ENCODE results near the gene MYEF2.

MYEF2 gene

GRCh38 chr15:48177766-48178647 lies at the start of gene MYEF2:
TSS of gene MYEF2 (minus strand) at chr15:48178295. CDS start at chr15:48178237, 58 bp downstream.
- FAIRE-seq = no peak

GRCh38 chr15:48225771-48226170 lies 47.7 kb upstream of the MYEF2 start:
- FAIRE-seq = no peak

GRCh38 chr15:48222627-48223026 lies 44.5 kb upstream of the MYEF2 start:
- FAIRE-seq = no peak

GRCh38 chr15:48221885-48222284 lies 43.8 kb upstream of the MYEF2 start:
- FAIRE-seq = no peak

- peak; percentile 11 for FAIRE-seq
Measured at GRCh38 chr15:48221261-48221660, 43.2 kb upstream of the MYEF2 start.

- FAIRE-seq = no peak
Measured at GRCh38 chr15:48205981-48206380, 27.9 kb upstream of the MYEF2 start, which contains the start of gene SLC12A1. TSS of gene SLC12A1 (plus strand) at chr15:48206302. CDS start at chr15:48207720, 1,418 bp downstream.

GRCh38 chr15:48202068-48202467 lies 24.0 kb upstream of the MYEF2 start:
- no peak for FAIRE-seq

- no peak for FAIRE-seq
Measured at GRCh38 chr15:48191574-48192225, 13.6 kb upstream of the MYEF2 start, which contains the start of gene CTXN2. TSS of gene CTXN2 (plus strand) at chr15:48191665. CDS start at chr15:48201301, 9,636 bp downstream.

- FAIRE-seq = no peak
Measured at GRCh38 chr15:48190932-48191573, 13.0 kb upstream of the MYEF2 start.

GRCh38 chr15:48186271-48186670 lies 8.2 kb upstream of the MYEF2 start:
- no peak for FAIRE-seq

GRCh38 chr15:48185529-48185928 lies 7.4 kb upstream of the MYEF2 start:
- no peak for FAIRE-seq

- no peak for FAIRE-seq
Measured at GRCh38 chr15:48182749-48183148, 4.7 kb upstream of the MYEF2 start.

GRCh38 chr15:48178648-48178931 lies 495 bp upstream of the MYEF2 start:
- FAIRE-seq = no peak

- no peak for FAIRE-seq
Measured at GRCh38 chr15:48177383-48177765, 721 bp downstream of the MYEF2 start.

GRCh38 chr15:48176957-48177356 lies 1.1 kb downstream of the MYEF2 start:
- FAIRE-seq = no peak

GRCh38 chr15:48176112-48176511 lies 2.0 kb downstream of the MYEF2 start:
- FAIRE-seq = no peak

GRCh38 chr15:48175126-48175525 lies 3.0 kb downstream of the MYEF2 start:
- FAIRE-seq = no peak

GRCh38 chr15:48170981-48171380 lies 7.1 kb downstream of the MYEF2 start:
- FAIRE-seq = no peak

GRCh38 chr15:48168616-48169015 lies 9.5 kb downstream of the MYEF2 start:
- FAIRE-seq = no peak

GRCh38 chr15:48153526-48153925 lies 24.6 kb downstream of the MYEF2 start:
- FAIRE-seq = no peak

- FAIRE-seq = no peak
Measured at GRCh38 chr15:48149858-48150257, 28.2 kb downstream of the MYEF2 start.

GRCh38 chr15:48147358-48147757 lies 30.7 kb downstream of the MYEF2 start:
- FAIRE-seq = no peak

- no peak for FAIRE-seq
Measured at GRCh38 chr15:48145923-48146322, 32.2 kb downstream of the MYEF2 start.

GRCh38 chr15:48144889-48145288 lies 33.2 kb downstream of the MYEF2 start:
- no peak for FAIRE-seq

Measured in TTC549 (cell line).